ENCODE data around the gene CAMK1D.
"Not testable (repeated sequence)": the region's sequence is repeated elsewhere in the genome, so short reads cannot be mapped to it uniquely, and the experiment has no call there.

CAMK1D gene

GRCh38 chr10:12466704-12467305 lies 117.5 kb downstream of the CAMK1D start:
- no peak for DNase-seq (ENCODE audit: low spot score)

GRCh38 chr10:12469345-12469744 lies 120.0 kb downstream of the CAMK1D start:
- DNase-seq (ENCODE audit: low spot score), result no peak

DNA sequence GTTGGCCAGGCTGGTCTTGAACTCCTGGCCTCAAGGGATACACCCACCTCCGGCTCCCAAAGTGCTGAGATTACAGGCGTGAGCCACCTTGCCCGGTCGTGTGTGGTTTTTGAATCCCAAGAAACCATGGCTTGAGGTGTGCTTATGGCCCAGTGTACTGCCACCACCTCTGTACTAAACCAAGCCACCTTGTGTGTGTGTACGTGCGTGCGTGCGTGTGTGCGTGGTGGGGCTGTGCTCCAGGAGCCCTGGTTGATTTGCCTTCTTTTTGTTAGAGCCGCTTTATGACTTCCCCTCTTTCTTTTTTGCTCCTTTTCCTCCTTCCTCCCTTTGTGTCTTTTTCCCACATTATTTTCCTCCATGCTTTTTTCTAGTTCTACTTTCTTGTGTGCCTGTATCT lies 121.4 kb downstream of the CAMK1D start:
- DNase-seq (ENCODE audit: low spot score), result no peak

DNA sequence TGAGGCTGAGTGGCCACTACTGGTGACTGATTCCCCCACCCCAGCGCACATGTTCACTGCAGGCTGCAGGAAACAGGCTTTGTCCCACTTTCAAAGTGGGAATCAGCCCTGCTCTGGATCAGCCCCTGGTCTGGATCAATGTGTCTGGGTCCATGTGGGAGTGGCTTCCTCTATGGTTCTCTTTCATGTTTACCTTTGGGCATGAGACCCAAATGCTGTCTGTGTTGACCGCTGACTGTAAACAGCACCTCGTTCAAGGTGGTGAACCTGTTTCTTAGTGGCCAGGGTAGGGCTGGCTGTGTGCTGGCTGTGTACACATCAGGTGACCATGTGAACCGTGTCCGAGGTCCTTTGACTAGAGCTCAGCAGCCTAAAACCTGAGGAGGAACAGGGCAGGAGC lies 121.8 kb downstream of the CAMK1D start:
- no peak for DNase-seq (ENCODE audit: low spot score)

DNA sequence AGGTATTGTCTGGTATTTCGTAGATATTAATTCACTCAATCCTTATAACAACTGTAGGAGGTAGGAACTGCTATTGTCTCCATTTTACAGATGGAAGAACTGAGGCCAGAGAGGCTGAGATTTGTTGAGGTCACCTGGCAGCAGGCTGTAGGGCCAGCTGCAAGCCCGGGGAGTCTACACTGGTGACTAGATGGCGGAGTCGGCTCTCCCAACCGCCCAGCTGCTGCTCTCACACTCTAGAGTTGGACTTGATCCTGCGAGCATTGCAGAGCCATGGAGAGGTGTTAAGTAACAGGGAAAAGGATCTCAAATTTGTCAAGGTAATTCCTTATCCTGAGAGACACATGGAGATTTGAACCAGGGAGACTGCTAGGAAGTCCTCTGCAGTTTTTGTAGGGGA lies 124.1 kb downstream of the CAMK1D start:
- no peak for DNase-seq (ENCODE audit: low spot score)

DNA sequence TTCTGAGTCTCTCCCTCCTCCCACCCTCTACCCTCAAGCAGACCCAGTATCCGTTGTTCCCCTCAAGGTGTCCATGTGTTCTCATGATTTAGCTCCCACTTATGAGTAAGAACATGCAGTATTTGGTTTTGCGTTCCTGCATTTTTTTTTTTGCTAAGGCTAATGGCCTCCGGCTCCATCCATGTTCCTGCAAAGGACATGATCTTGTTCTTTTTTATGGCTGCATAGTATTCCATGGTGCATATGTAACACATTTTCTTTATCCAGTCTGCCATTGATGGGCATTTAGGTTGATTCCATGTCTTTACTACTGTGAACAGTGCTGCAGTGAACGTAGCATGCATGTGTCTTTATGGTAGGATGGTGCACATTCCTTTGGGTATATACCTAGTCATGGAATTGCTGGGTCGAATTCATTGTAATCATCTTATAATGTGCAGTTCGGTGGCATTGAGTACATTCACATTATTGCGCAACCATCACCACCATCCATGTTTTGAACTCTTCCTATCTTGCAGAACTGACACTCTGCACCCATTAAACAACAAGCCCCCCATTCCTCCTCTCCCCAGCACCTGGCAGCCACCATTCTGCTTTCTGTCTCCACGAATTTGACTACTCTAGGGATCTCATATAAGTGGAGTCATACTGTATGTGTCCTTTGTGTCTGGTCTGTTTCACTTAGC lies 125.5 kb downstream of the CAMK1D start:
- no peak for DNase-seq (ENCODE audit: low spot score)

- no peak for DNase-seq (ENCODE audit: low spot score)
Observed at GRCh38 chr10:12476656-12477055, 127.3 kb downstream of the CAMK1D start.

GRCh38 chr10:12479437-12479844 lies 130.1 kb downstream of the CAMK1D start:
- no peak for DNase-seq (ENCODE audit: low spot score)

GRCh38 chr10:12479924-12480323 lies 130.6 kb downstream of the CAMK1D start:
- no peak for DNase-seq (ENCODE audit: low spot score)

- no peak for DNase-seq (ENCODE audit: low spot score)
Observed at GRCh38 chr10:12480440-12480839, 131.1 kb downstream of the CAMK1D start.

GRCh38 chr10:12481924-12482323 lies 132.6 kb downstream of the CAMK1D start:
- DNase-seq (ENCODE audit: low spot score), result no peak

DNA sequence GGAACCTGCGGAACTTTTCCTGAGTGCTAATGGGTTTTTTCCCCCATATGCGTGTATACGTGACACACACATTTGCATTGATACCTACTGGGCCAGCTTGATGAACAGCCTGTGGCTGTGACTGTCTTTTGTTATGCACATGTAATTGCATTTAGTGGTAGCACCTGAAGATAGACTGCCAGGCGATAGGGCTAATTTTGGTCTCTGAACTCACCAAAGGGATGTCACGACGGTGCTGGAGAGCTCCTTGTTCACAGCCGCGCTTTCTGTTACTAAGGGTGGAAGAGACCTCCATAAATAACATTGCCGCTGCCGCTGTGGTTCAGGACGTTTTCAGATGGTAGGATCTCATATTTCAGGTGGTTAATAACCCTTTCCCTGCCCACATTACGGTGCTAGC lies 133.2 kb downstream of the CAMK1D start:
- no peak for DNase-seq (ENCODE audit: low spot score)

- DNase-seq (ENCODE audit: low spot score), result no peak
Observed at GRCh38 chr10:12484002-12484918, 134.9 kb downstream of the CAMK1D start.

DNA sequence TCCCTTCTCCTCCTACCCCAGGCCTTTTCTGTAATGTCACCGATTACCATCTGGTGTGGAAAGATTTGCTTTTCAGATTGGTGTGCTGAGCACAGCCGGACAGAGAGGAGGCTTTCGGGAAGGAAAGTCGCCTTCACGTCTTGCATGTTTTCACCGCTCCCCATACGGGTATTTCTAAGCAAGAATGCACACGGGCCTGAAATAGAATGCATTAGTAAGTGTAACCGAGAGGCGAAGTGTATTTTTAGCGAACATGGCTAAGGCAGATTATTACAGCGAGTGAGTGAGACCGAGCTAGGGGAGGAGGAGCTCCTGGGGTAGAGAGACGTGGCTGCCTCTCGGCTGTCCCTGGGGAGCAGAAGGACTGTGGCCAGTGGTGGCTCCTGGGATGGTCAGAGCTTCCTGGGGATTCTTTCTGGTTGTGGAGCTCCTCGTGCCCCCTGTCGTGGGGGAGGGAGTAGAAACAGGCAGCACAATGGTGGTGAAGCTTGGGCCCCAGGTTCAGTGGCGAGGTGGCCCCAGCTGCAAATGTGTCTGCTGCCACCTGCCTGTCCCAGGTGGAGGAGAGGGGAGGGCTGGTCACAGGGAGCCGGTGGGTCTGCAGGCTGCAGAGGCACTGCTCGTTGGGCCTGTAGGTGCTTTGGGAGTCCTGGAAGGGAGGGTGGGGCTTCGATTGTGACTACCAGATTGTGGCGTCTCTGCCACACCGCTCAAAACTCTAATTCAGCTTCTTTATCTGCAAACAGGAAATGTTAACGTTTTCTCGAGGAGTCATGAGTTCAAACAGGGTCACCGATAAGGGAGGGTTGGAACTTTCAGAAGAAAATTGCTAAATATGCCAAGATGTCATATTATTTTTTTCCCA lies 135.8 kb downstream of the CAMK1D start:
- no peak for DNase-seq (ENCODE audit: low spot score)

GRCh38 chr10:12487366-12487765 lies 138.0 kb downstream of the CAMK1D start:
- DNase-seq (ENCODE audit: low spot score), result no peak

- no peak for DNase-seq (ENCODE audit: low spot score)
Observed at GRCh38 chr10:12488626-12489025, 139.3 kb downstream of the CAMK1D start.

- DNase-seq (ENCODE audit: low spot score), result no peak
Observed at GRCh38 chr10:12489357-12489756, 140.0 kb downstream of the CAMK1D start.

- DNase-seq (ENCODE audit: low spot score), result no peak
Observed at GRCh38 chr10:12489806-12490205, 140.5 kb downstream of the CAMK1D start.

- no peak for DNase-seq (ENCODE audit: low spot score)
Observed at GRCh38 chr10:12490963-12491362, 141.6 kb downstream of the CAMK1D start.

GRCh38 chr10:12491491-12491890 lies 142.1 kb downstream of the CAMK1D start:
- no peak for DNase-seq (ENCODE audit: low spot score)

GRCh38 chr10:12492016-12492415 lies 142.7 kb downstream of the CAMK1D start:
- no peak for DNase-seq (ENCODE audit: low spot score)

GRCh38 chr10:12497046-12497445 lies 147.7 kb downstream of the CAMK1D start:
- DNase-seq (ENCODE audit: low spot score), result not testable (repeated sequence)

Data from HuH-7.5 (cell line).